D721Med (cell line): ENCODE results near the gene CTDP1.

ENCODE experiments used
- DNase-seq: peaks from one replicate; pipeline ENCODE4 v3.0.0; 2011; ENCODE audit warnings: low spot score; ENCODE audit not compliant: insufficient read length
- FAIRE-seq: peaks from 2 replicates; lab custom pipeline; 2011; peaks lifted over from hg19 to GRCh38; lab: Jason Lieb, UNC
- CTCF ChIP-seq: IDR thresholded peaks from 2 replicates; pipeline ENCODE4 v1.5.1; 2012; ENCODE audit warnings: mild to moderate bottlenecking, control low read depth; ENCODE audit not compliant: insufficient read depth; ENCODE audit errors: missing control alignments

Gene CTDP1

GRCh38 chr18:79634593-79635426 lies 44.8 kb upstream of the CTDP1 start:
- FAIRE-seq (no peak), DNase-seq (no peak)
- no peak for TF ChIP-seq CTCF

GRCh38 chr18:79635427-79635726 lies 44.2 kb upstream of the CTDP1 start:
- FAIRE-seq (no peak), DNase-seq (no peak)
- no peak for TF ChIP-seq CTCF

GRCh38 chr18:79637181-79637920 lies 42.3 kb upstream of the CTDP1 start:
- DNase-seq (no peak), FAIRE-seq (no peak)
- TF ChIP-seq CTCF = no peak

GRCh38 chr18:79637921-79638909 lies 41.4 kb upstream of the CTDP1 start:
- no peak for FAIRE-seq
- TF ChIP-seq CTCF = no peak
- DNase-seq = no peak

DNA sequence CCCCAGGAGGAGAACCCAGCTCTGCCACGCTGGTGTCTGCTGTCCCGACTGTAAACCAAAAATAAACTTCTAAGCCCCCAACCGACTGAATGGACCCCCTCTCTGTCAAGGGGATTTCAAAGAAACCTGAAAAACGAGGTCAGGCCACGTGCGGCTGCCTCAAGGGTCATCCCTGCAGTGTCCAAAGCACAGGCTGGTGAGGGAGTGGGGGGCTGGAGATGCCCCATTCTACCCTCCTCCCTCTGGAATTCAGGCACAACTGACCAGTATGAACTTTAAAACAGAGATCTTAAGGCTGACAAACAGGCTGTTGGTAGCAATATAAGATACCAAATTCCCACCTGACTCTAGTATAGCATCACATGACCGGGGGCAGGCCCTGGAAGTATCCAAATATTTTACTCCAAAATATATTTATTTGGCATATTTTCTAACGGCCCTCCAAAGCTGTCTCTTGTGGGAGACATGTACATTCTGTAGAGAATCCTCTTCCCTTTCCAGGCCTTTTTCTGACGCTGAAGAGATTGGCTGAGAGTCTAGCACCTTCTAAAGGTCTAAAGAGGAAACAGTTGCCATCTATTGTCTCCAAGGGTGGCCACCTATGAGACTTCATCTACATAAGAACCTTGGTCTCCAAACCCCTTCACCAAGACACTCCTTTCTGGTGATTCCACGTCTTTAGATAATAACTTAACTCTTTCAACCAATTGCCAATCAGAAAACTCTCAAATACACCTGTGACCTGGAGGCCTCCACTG lies 40.4 kb upstream of the CTDP1 start:
- FAIRE-seq (no peak), DNase-seq (no peak)
- no peak for TF ChIP-seq CTCF

- no peak for FAIRE-seq
- DNase-seq = no peak
- TF ChIP-seq CTCF = no peak
These were observed 39.4 kb upstream of the CTDP1 start for GRCh38 chr18:79640064-79640672.
